Activated CD4-positive, CD25-positive, alpha-beta regulatory T cell treated with anti-CD3 and anti-CD28 coated beads, Interleukin-2, amount 50 U/mL, for 16 hours (primary cell): Measurements from ENCODE around the gene ATP6V1G2.
"Not testable (repeated sequence)": the region's sequence is repeated elsewhere in the genome, so short reads cannot be mapped to it uniquely, and the experiment has no call there.

ENCODE experiments used
- DNase-seq: peaks from one replicate; pipeline ENCODE4 v3.0.0-alpha.2; 2020; ENCODE audit warnings: low read depth, low spot score

Gene ATP6V1G2

DNA sequence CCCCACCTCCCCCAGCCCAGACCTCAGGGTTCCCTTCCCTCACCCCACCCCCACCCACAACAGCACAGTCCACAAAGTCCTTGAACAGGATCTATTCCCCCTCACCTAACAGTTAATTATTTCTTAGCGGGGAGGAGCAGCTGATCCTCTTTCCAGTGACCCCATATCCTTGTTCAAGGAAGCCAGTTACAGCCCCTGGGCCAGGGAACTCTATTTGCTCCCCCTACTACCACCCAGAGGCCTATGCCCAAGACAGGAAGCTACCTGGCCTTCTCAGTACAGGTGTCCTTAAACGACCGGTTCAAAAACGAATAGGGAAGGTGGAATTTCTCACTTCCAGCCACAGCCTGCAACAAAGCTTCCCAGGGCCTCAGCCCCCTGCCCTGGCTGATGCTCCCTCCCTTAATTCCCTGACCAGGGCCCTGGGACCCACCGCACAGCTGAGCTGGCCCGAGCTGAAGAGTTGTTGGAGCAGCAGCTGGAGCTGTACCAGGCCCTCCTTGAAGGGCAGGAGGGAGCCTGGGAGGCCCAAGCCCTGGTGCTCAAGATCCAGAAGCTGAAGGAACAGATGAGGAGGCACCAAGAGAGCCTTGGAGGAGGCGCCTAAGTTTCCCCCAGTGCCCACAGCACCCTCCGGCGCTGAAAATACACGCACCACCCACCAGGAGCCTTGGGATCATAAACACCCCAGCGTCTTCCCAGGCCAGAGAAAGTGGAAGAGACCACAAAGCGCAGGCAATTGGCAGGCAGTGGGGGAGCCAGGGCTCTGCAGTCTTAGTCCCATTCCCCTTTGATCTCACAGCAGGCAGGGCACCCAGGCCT lies 16.9 kb downstream of the ATP6V1G2 start:
- no peak for DNase-seq

DNA sequence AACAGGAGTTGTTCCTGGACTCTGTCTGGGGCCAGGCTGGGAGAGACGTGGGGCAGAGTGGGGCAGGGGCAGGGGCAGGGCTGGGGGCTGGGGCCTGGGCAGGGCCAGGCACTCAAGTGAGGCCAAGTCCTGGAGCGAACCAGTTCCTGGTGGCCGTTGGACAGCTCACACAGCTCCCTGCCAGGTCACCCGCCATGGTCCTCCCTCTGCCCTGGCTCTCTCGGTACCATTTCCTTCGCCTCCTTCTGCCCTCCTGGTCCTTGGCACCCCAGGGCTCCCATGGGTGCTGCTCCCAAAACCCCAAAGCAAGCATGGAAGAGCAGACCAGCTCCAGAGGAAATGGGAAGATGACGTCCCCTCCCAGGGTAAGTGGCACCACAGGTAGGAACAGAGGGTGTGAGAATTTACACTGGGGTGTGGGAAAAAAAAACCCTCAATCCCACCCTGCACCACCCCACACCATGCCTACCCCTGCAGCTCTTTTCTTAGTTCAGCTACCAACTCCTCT lies 17.5 kb downstream of the ATP6V1G2 start, which contains the start of gene MCCD1:
Gene MCCD1 (plus strand): TSS at position 142 of the 508 bp plus-strand sequence. CDS start 53 bp downstream, at position 195.
- DNase-seq, result no peak

DNA sequence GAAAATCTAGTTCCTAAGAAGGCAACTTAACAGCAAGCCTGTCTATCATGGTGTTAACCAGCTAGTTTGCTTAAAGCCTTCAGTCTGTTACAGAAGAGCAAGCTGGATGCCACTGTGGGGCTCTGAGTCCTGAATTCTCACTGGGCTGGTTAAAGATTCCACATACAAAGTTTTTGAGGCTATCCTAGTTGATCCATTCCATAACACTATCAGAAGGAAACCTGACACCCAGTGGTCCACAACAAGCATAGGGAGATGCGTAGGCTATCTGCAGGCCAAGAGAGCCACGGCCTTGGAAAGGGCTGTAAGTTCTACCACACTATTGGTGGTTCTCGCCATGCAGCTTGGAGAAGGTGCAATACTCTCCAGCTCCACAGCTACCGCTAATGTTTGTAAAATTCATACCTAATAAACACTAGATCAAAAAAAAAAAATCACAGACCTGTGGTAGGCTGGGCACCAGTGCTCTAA lies 18.1 kb downstream of the ATP6V1G2 start:
- no peak for DNase-seq

DNA sequence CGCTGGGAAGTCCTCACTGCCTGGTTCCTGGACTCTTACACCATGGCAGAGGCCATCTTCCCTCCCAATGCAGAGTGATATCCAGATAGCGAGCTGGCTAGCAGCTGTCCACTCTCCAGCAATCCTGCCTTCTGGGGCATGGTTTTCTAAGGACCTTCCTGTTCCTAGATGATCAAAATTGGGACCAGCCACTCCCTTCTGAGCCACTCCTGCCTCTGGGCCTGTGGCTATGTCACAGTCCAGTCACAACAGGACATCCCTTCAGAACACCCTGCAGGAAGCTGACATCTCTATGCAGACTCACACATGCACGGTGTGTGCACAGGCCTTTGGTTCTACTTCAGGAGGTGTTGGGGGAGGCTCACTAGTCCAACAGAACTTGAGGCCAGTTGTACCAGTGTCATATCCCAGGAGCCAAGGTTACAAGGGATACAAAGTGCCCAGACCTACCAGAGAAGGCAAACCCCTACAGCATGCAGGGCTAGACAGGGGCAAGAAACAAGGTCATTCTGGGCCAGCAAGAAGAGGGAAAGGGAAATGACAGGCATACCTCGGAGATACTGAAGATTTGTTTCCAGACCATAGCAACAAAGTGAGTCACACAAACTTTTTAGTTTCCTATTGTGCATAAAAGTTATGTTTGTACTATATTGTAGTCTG lies 20.3 kb downstream of the ATP6V1G2 start:
- no peak for DNase-seq

DNA sequence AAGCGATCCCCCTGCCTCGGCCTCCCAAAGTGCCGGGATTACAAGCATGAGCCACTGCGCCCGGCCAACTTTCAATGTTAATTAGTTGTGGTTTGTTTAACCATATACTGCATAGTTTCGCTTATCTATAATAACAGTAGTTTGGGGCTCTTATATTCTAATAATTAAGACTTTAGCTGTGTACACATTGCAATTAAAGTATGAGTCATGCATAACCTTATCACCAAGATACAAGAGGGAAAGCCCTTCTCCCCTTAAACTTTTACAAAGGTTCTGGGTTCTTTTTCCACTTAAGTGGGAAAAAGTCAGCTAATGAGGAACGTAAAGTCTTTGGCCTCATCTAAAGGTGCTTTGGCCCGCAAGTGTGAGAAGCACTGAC lies 20.9 kb downstream of the ATP6V1G2 start:
- DNase-seq, result no peak

DNA sequence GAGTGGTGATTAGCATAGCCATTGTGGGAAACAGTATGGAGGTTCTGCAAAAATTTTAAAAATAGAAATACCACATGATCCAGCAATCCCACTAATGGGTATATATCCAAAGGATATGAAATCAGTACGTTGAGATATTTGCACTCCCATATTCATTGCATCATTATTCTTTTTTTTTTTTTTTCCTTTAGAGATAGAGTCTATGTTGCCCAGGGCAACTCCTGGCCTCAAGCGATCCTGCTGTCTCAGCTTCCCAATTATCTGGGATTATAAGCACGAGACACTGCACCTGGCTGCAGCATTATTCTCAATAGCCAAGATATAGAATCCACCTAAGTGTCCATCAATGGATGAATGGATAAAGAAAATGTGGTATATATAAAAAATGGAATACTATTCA lies 24.6 kb downstream of the ATP6V1G2 start:
- DNase-seq, result no peak

DNA sequence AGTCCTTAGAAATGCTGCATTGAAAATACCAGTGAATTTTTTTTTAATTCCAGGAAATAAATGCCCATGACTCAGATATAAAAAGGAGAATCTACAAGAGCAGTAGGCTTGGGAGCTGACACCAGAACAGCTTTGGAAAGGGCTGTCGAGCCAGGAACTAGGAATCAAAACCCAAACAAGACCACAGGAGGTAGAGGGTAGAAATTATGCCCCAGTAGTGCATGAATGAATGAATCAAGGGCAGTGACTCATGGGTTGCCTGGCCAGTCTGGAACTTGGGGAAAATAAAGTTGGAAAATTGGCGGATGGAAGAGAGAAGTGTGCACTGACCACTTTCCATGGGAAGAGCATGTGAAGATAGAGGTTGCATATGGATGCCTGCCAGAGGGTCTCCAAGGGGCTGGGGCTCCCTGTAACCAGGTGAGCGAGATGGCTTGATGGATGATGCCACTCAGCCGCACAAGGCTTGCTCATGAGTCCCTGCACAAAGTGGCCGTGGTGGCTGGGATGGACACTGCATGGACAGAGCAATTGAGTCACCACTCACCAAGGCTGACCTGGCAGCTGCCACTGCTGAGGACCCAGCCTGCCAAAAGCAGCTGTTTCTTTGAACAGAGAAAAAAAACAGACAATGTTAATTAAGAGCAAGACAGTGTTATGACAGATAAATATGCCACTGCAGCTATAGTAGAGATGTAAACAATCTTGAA lies 32.8 kb downstream of the ATP6V1G2 start:
- no peak for DNase-seq

DNA sequence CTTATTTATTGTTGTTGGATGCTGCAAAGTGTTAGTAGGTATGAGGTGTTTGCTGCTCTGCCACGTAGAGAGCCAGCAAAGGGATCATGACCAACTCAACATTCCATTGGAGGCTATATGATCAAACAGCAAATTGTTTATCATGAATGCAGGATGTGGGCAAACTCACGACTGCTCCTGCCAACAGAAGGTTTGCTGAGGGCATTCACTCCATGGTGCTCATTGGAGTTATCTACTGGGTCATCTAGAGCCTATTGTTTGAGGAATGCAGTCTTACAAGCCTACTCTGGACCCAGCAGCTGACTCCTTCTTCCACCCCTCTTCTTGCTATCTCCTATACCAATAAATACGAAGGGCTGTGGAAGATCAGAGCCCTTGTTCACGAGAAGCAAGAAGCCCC lies 36.4 kb downstream of the ATP6V1G2 start:
- no peak for DNase-seq

DNA sequence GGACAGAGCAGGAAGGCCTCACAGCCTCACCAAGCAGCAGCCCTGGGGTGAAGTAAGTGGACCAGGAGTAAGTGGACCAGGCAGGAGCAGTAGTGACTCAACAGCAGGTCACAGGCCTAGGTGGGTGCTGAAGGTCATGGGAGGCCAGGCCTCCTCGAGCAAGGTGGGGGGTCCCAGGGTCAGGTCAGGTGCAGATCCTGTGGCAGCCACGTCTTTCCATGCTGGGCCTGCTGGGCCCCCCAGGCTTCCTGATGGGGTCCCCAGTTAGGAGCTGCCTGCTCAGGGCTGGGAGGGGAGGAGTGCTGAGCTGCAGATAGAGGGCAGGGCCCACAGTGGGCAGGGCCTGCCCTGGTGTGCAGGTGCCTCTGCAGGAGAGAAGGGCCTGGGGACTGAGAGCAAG lies 37.4 kb downstream of the ATP6V1G2 start:
- DNase-seq, result not testable (repeated sequence)

DNA sequence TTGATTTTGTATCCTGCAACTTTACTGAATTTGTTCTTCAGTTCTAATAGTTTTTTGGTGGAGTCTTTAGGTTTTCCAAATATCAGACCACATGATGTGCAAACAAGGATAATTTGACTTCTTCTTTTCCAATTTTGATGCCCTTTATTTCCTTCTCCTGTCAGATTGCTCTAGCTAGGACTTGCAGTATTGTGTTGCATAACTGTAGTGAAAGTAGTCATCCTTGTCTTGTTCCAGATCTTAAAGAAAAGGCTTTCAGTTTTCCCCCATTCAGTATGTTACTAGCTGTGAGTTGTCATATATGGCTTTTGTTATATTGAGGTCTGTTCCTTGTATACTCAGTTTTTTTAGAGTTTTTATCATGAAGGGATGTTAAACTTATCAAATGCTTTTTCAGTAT lies 43.8 kb downstream of the ATP6V1G2 start:
- no peak for DNase-seq

DNA sequence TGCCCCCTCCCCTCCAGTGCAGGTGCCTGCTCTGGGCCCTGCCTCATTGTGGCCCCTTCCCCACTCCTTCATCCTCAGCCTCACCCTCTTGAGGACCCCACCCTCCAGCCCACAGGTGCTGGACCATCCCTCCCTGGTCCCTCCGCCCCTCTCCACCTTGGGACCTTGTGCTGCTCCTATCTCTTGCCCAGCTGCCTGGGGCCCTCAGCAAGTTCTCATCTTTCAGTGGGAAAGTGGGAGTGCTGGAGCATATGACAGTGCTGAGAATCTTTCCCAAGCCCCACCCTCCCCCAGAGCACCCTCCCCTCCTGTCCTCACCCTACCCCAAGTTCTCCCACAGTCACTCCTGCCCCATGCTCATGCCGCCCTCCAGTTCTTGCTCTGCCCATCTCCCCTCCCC lies 46.8 kb downstream of the ATP6V1G2 start:
- DNase-seq, result not testable (repeated sequence)

DNA sequence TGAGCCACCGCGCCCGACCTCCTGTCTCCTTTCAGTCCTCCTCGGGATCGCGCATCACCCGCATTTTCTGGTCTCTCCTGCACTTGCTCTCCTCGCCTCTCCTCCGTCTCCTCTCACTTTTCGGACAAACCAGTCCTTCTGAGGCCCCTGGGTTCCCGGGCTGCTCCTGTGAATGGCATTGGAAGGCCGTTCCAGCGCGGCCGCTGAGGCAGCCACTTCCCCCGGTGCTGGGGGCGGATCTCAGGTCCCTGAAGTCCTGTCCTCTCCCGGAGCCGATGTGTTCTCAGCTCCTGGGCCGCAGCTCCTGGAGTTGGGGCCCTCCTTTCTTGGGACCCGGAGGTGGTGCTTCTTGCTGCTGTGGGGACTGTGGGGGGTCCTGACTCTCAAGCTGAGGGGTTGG lies 47.7 kb downstream of the ATP6V1G2 start:
- DNase-seq, result no peak

DNA sequence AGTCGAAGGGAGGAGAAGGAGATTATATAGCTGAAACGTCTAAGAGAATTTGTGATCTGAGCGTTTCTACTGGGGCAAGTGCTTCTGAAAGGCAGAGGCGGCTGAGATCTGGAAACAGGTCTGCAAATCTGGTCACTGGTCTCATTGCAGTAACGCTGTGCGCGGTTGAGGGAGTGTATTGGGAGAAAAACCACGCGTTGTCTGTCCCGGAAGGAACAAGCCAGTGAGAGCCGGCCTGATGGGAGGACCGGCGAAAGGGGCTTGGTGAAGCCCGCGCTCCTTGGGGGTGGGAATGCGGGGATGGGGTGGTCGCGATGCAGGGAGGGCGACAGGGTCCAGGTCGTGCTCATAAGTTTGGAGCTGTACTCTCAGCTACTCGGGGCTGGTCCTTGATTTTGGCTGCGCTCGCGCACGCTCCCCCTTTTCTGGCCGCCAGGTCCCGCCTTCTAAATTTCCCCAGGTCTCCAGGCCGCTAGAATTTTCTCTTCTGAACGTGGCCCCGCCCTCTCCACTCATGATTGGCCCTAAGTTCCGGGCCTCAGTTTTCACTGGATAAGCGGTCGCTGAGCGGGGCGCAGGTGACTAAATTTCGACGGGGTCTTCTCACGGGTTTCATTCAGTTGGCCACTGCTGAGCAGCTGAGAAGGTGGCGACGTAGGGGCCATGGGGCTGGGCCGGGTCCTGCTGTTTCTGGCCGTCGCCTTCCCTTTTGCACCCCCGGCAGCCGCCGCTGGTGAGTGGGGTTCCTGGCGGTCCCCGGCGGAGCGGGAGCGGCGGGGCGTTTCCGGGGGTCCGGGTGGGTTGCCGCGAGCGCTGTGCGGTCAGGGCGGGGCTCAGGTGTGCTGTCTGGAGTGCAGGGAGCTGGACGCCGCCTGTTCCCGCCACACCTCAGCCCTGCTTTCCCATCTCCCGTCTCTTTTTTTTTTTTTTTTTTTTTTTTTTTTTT lies 48.6 kb downstream of the ATP6V1G2 start, which contains the start of gene MICB:
Gene MICB (plus strand): TSS at position 615 of the 946 bp plus-strand sequence. CDS start 49 bp downstream, at position 664.
- peak; percentile 79 for DNase-seq

DNA sequence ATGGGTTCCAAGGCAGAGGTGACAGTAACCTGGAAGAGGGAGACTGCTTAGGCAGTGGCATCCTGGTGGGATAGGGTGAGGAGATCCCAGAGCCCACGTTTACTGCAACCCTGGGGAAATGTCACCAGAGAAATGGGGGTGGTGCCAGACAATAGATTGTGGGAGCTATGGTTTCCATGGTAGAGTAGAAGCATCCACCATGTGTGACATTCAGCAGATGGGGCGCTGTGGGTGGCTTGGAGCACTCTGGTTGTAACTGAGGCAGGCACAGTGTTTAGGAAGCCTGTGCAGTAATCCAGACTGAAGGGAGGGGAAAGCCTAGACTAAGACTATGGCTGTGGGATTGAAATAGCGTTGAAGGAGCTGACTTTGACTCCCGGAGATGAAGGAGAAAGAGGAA lies 49.6 kb downstream of the ATP6V1G2 start:
- DNase-seq, result not testable (repeated sequence)

DNA sequence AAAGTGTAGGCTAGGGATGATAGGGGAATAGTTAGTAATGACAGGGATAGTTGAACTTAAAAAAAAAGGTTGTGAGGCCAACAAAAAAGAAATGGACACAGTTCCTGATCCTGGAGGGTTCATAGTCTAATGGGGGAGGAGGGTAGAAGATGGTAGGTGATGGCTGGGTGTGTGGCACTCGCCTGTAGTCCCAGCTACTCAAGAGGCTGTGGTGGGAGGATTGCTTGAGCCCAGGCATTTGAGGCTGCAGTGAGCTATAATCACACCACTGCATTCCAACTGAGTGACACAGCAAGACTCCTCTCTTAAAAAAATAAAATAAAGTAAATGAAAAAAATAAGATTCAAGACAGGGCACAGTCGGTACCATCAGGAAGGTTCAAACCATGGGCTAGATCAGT lies 50.8 kb downstream of the ATP6V1G2 start:
- no peak for DNase-seq
